GM18502 (cell line): ENCODE measurements around the gene DSC2.
"Not testable (repeated sequence)": the region's sequence is repeated elsewhere in the genome, so short reads cannot be mapped to it uniquely, and the experiment has no call there.

Experiments
- ATAC-seq: cut with Tn5 transposase; IDR thresholded peaks from one replicate; pipeline ENCODE4 v1.9.1; 2021; ENCODE audit warnings: mild to moderate bottlenecking; ENCODE audit not compliant: unreplicated experiment, poor library complexity

Gene DSC2

DNA sequence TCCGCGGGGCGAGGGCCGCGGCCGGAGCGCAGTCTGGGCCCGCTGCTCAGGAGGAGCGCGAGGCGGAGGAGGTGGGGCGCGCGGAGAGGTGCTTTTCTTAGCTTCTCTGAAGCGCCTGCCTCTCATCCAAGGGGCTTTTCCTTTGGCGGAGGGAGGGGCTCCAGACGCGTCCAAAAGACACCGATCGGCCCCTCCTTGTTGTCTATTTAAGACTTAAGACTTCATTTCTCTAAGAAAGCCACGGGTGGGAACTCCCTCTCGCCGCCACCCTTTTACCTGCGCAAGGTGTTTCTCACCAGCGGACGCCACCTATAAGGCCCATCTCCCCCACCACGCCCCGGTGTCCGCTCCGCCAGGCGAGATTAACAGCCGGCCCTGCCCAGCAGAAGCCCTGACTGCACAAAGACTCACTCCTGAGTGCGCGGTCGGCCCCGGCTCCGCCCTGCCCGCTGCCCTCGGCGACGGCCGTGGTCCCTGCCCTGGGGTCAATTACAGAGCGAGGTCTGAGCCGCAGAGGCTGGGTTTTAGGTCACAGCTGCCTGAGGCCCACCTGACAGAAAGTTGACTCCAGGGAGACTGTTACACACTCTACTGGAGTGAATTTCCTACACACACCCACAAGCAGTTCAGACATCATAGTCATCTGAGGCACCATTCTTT lies at the start of gene DSC2:
Gene DSC2 (minus strand): TSS at position 397 of the 660 bp plus-strand sequence. CDS start 450 bp downstream, outside the sequence.
- peak; percentile 37 for ATAC-seq

DNA sequence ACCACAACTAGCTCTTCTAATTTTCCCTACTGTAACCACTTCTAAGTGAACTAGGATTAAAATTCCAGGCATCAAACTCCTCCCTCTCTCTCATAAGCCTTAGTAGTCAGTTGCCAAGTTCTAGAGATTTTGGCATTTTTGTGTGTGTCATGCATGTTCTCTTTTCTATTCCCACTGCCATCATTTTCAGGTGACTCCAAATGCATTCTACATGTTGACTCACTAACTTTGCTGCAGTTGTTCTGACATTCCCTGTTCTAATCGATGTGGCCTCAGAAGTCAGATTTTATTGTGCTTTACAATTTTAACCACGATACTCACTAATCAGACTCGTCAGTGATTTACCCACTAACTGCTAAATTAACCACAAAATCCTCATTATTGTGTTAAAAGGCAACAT lies 47.1 kb upstream of the DSC2 start:
- ATAC-seq, result no peak

DNA sequence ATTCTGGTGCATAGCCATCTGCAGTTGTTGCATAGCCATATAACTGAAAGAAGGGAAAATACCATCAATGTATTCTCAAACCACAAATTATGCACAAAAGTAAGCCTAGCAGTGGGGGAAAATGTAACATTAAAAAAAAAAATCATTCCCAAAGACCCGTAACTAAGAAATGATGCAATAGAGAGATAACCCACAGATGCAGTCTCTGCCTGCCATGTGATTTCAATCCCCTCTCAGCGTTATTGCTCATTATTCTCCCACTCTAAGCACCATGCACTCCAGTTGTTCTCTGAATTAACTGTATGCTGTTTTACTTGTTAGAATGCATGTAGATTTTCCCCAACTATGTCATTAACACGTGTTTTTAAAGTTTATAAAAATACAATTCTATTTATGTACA lies 46.4 kb upstream of the DSC2 start:
- no peak for ATAC-seq

DNA sequence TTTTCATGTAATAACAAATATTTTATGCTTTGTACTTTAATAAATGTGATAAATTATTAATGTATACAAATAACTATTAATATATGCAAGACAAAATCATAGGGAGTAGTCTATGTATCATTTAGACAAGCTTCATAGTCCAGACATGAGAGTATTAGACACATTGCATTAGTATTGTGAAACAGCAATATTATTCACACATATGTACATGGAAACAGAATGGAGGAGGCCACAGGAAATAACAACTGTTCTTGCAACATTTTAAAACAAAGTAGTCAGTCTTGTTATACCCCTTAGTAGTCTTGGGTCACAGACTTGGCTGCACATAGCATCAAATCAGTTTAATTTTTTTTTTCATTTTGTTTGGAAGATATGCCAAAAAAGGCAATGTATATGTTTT lies 44.6 kb upstream of the DSC2 start:
- no peak for ATAC-seq

DNA sequence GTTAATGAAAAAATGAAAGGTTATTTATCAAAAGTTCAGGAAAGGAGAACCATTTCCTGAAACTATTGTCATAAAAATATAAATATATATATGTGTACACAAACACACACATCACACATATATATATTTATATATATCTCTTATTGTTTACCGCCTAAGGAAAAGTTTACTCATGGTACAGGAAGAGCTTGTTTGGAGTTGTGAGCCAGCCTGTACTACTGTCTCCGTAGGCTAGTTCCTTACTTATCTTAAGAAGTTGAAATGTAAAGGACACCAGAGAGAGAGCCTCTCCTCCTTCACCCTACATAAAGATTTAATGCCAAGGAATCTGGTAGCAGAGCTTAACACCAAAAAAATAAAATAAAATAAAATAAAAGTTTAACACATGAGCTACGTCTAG lies 40.8 kb upstream of the DSC2 start:
- ATAC-seq, result no peak

DNA sequence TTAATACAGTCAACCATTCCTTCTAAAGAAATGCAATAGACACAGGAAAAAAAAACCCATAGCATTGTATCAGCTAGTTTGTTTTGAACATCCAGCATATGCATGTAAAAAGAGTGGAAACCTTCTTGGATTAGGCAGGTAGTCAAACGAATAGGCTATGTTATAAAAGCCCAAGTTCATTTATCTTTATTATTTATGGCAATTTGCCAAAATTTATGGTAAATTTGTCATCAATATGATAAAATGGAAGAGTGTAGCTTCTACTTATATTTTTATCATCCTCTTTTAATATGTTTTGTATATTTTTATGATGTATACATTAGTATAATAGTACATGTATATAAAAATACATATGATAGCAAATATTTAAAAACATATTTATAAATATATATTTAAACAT lies 36.5 kb upstream of the DSC2 start:
- ATAC-seq, result no peak

DNA sequence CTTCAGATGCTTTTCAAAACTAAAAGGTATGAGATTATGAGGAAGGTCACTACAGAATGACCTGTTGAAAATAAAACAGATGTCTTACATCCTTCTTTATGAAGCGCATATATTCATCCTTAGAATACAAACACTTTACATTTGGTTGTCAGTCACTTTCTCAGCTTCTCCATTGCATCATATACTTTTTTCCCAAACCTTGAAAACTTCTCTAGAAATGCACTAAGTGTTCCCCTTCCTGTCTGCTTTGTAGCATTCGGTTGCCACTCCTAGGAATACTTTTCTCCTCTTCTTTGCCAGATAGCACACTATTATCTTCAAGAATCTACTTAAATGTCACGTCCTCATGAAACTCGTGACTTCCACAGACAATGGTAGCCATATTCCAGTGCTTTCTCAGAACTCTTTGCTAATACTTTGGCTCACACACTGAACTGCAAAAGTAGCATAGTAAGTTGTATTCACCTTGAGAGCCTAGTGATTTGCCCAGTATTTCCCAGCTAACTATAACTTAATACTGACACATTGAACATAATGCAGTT lies 32.8 kb upstream of the DSC2 start:
- no peak for ATAC-seq

DNA sequence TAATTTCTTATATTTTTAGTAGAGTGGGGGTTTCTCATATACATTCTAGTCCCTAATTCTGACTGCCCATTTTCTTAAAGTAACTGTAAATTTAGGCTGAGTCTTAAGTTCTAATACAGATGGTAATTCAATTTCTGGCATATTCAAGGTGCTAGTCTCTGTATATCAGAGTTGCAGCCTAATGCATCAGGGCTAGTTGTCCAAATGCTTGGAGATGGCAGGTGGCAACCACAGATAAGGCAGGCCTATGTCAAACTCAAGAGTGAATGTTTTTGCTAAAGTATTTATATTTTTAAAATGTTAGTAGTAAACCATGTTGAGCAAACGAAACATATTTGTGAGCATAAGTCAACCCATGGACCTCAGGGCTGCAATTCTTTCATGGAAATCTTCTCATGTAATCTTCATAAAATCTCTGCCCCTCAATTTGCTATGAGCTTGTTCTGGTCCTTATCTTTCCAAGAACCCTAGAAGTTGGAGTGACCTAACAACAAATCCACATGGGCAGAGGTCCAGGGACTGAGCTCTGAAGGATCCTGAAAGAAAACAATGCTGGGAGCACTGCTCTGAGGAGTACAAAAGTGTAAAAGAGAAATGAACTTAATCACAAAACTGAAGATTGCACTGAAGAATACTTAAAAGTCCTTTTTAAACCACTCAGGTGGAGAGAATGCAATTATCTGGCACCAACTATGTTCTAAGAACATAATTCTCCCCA lies 27.3 kb upstream of the DSC2 start:
- ATAC-seq, result no peak

DNA sequence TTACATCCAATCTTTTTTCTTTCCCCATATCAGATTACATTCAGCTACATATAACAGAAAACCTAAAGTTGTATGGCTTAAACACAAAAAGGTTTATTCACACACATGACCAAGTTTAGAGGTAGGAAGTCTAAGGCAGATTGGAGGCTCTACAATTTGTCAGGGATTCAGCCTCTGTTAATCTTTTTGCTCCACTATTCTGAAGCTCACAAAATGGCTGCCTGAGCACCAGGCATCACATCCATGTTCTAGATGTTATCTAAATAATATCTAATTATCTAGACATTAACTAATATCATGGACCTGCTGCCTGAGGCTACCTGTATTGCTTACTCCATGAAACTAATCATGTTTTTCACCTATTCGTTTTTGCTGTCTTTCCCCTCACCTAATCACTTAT lies 23.7 kb upstream of the DSC2 start:
- no peak for ATAC-seq

DNA sequence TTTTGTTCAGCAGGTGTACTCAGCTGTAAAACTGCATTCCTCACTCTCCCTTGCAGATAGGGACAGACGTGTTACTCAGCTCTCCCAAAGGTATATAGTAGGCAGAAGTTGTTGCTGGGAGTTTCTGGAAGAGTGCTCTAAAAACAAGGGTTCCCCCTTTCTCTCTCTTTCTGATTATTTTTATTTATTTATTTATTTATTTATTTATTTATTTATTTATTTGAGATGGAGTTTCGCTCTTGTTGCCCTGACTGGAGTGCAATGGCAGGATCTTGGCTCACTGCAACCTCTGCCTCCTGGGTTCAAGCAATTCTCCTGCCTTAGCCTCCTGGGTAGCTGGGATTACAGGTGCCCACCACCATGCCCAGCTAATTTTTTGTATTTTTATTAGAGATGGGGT lies 20.9 kb upstream of the DSC2 start:
- ATAC-seq, result not testable (repeated sequence)

DNA sequence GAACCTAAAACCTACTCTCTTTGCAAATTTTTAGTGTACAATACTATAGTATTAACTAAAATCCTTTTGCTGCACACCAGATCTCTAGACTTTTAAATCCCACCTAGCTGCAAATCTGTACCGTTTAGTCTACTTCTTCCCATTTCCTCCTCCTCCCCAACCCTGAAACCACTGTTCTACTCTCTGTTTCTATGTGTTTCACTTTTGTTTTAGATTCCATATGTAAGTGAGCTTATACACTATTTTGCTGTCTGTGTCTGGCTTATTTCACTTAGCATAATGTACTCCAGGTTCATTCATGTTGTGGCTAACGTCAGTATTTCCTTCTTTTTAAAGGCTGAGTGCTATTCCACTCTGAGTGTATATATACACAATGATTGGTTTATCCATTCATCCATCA lies 18.4 kb upstream of the DSC2 start:
- no peak for ATAC-seq

DNA sequence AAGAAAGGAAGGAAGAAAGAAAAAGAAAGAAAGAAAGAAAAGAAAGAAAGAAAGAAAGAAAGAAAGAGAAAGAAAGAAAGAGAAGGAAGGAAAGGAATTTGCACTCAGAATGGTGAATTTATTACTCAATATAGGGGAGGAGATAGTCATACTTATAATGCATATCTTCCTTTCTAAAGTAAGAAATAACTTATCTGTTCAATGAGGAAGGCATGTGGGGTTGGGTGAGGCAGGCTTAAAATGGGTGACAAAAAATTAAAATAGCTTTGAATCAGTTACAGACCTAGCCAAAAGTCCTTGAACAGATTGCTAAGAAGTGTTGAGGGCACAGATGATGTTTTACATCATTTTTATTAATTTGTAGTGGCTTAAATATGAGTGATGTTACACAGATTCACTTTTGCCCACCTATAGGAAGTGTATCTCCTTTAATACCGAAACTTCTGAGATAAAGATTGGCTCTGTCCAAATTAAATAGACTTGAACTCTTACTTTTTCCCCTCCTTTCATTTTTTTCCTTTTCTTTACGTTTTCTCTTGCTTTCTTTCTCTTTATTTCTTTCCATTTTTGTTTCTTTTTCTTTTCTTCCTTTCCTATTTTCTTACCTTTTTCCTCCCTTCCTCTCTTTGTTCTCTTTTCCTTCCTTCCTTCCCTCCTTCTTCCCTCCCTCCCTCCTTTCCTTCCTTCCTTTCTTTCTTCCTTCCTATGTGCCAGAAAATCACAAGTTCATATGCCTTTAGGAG lies 14.8 kb upstream of the DSC2 start:
- ATAC-seq, result no peak

DNA sequence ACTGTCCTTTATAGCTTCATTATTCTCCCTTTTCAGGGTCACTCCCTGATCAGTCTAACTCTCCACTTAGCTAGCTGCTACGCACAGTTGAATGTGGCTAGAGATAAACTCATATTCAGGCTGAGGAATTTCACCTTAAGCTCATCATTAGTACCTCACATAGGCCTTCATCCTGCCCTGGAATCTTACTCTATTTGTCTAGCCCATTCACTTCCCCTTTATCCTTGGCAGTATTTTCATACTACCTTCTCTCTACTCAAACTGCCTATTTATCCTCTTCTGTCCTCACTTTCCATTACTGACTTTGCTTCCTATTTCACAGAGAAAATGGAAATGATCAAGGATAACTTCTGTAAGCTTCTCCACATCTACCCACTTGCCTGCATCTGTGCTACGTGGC lies 10.6 kb upstream of the DSC2 start:
- no peak for ATAC-seq

DNA sequence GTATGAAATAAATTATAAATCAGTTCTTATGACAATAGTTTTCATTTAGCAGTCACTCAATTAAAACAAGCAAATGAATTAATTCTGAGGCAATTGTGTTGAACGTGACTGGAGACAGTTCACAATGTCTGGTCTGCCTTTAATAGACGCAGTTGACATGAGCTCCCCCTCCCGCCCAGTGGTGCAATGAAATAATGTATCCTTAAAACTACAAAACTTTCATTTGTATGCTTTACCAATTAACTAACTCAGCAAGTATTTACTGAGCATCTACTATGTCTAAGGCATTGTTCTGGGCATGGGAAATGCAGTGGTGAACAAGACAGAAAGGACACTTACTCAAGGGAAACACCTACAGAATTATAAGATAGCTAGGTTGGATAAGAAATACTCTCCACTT lies 3.5 kb upstream of the DSC2 start:
- no peak for ATAC-seq

DNA sequence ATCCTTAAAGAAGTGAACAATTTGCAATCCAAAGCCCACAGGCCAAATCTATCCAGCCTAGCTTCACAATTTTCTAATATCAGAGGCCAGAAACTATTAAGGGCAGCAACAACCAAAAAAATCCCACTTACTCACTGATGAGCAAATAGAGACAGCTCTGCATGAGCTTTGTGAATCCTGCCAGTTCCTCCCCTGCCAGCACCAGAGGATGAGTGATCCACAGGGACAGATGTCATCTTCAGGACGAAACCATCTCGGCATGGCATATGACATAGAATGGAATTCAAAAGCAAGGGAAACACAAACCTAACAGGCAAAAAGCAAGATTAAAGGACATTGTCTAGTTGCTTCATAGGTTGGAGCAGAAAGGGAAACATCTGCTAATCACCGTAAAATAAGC lies 2.2 kb upstream of the DSC2 start:
- no peak for ATAC-seq

DNA sequence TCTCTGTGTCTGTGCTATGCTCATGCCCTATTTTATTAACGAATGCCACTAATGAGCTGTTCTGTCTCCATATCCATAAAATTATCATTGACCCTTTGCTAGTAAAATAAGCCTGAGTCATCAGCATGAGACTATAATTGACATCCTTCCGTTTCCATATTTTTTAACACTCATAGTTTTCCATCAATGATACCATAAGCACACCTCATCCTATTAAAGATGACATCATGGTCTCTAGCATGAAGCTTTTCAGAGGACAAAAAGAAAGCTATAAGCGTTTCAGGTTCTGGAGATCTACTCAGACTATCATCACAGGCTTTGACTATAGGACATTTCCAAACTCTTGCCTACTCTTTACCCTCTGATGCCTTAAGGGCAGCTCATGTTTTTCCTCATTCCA lies 1.2 kb upstream of the DSC2 start:
- no peak for ATAC-seq

DNA sequence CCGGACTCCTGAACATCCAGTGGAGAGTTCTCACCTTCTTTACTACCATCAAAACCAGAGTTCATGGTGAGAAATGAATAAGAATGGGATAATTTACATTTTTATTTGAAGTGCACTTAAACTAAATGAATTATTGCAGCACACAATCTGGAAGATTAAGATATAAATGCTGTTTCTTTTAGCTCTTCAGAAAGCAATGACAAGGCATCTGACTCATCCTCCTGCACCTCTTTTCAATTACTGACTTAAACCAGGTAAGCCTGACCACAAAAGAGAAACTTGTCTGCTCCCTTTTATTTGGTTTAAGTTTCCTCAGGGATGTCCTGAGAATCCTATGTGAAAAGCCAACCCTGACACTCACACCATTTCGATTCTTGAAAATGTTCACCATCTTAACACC lies 720 bp upstream of the DSC2 start:
- no peak for ATAC-seq

DNA sequence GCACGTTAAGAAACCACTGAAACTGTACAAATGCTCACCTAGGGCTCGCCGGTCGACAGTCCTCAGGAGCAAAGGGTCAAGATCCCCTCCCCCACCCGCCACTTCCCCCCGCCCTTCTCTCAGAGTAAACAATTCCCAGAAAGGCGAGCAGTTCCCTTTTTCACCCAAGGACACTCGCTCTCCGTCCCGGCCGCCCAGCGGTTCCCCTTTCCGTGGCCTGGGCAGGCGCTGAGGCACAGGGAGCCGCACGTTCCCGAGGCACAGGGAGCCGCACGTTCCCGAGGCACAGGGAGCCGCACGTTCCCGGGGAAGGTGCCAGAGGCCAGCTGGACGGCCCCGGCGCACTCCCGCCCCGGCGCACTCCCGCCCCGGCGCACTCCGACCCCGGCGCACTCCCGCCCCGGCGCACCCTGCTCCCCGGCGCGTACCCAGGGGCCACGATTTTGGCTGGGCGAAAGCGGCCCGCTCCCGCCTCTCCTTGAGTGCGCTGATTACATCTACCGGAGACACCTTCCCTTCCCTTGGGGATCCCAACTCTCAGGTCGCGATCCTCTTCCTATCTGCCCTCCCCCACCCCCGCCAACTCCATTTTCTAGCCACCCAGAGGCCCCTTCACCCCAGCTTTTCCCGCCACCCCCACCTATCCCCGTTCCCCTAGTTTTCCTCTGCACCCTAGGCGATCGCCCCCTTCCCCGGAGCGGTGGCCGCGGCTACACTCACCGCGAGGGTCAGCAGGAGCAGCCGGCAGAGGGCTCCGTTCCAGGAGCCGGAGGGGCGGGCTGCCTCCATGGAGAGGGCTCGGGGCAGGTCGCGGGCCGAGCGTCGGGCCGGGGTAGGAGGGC lies 817 bp downstream of the DSC2 start:
- peak; percentile 35 for ATAC-seq

DNA sequence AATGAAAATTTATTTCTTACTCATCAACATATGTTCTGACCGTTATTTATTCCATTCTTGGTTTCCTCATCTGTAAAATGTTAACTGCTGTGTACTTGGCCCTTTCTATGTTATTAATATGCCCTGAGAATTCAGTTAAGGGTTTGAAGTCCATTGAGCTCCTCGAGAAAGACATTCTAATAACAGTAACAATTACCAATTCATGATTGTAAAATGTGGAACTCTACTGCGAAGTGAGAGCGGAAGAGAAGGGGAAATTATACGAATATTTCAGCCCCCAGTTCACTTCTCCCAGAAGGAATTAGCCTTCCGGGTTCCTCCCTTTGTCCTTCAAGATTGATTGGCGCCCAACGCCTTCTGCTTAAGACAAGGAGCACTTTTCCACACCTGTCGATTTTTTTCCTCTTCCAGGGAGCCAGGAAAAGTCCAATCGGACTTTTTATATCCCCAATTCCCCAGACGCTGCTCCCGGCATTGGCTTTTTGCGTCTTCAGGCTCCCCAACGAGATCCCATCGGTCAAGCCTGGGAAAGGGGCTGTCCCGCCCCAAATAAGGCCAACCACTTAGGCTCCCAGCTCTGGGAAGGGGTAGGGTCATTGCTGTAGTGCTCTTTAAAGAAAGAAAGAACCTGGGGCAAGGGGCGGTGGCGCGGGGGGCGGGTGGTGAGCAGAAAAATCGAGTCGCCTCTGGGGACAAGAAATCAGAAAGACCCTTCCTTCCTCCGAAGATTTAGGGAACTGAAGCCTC lies 1.6 kb downstream of the DSC2 start:
- ATAC-seq, result peak; percentile 15
